T-helper 2 cell treated with Interferon-gamma antibody and Interleukin-4, amounts not matched to agents 5 μg/mL and 100 μg/mL, for 36 hours (primary cell): Measurements from ENCODE around the gene DLAT.

Source experiments
- DNase-seq: peaks from one replicate; pipeline ENCODE4 v3.0.0; 2021; ENCODE audit warnings: low spot score
- H3K27ac Mint-ChIP-seq: one replicate; pipeline ENCODE4 v1.8.0; 2021; ENCODE audit warnings: mild to moderate bottlenecking, mixed read lengths
- H3K27me3 Mint-ChIP-seq: one replicate; pipeline ENCODE4 v1.8.0; 2021; ENCODE audit warnings: low read depth, mixed read lengths
- H3K36me3 Mint-ChIP-seq: one replicate; pipeline ENCODE4 v1.8.0; 2021; ENCODE audit warnings: low read depth, mixed read lengths
- H3K4me1 Mint-ChIP-seq: one replicate; pipeline ENCODE4 v1.8.0; 2021; ENCODE audit warnings: low read depth, mixed read lengths
- H3K4me3 Mint-ChIP-seq: one replicate; pipeline ENCODE4 v1.8.0; 2022; ENCODE audit warnings: mild to moderate bottlenecking, moderate library complexity, mixed read lengths
- H3K9me3 Mint-ChIP-seq: one replicate; pipeline ENCODE4 v1.8.0; 2021; ENCODE audit warnings: mixed read lengths

The DLAT gene

DNA sequence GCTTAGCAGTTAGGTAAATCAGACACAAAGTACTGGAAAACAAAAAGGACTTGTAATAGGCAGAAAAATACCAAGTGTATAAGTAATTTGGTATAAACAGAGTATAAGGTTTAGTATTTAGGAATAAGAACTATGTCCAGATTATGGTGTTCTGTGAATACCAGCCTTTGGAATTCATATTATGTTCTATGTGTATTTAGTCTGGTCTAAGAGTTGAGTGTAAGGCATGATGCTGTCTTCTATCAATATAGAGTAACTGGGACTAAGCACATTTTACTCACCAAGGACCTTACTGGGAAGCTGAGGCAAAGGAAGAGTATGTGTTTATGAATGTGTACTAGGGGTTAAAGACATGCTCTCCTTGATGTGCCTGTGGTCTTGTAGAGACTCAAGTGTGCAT lies 71.0 kb downstream of the DLAT start:
- Mint-ChIP-seq H3K9me3 (no peaks in the 10 kb centered on the region), H3K4me3 (no peak overlapping the region), H3K4me1 (no peaks in the 10 kb centered on the region), H3K27ac (no peak overlapping the region), H3K36me3 (peaks cover 23% of the 10 kb centered on the region), H3K27me3 (no peaks in the 10 kb centered on the region)
- no peak for DNase-seq

DNA sequence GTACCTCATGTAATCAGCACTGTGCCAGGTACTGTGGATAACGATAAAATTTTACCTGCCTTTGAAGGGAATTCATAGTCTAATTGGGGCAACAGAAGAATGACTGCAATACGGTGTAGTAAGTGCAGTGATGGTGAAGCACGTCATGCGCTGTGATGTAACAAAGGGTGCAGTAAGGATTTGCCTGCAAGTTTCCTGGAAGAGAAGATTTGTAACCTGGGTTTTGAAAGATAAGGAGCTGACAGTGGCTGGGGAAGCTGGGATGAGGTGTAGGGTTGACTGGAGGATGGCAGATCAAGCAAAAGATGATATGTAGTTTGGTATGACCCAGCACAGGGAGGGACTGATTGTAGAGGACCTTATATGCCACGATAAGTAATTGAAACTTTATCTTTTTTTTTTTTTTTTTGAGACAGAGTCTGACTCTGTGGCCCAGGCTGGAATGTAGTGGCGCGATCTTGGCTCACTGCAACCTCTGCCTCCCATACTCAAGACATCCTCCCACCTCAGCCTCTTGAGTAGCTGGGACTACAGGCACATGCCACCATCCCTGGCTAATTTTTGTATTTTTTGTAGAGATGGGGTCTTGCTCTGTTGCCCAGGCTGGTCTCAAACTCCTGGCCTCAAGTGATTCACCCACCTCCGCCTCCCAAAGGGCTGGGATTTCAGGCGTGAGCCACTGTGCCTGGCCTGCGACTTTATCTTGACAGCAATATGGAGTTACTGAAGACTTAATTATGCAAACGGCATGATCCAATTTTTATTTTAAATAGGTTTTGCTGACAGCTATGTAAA lies 72.7 kb downstream of the DLAT start:
- Mint-ChIP-seq H3K9me3 (no peaks in the 10 kb centered on the region), H3K4me3 (no peak overlapping the region), H3K27ac (no peak overlapping the region), H3K36me3 (peaks cover 12% of the 10 kb centered on the region), H3K27me3 (no peaks in the 10 kb centered on the region), H3K4me1 (no peaks in the 10 kb centered on the region)
- no peak for DNase-seq

DNA sequence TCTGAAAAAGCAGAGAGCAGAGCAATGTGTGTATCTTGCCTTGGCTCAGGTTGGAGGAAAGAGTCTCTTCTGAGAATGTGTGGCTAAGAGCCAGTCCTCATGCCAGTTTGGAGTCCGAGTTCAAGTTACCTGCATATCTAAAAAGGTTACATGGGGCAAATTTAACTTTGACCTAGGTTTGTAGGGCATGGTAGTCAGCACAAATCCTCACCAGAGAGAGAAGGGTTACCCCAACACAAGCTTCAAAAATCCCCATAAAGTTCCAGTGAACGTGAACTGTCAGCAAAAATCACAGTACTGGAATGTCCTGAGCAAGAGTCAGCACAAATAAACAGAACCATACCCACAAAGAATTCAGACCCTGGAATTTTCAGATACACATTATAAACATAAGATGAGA lies 75.3 kb downstream of the DLAT start:
- DNase-seq = no peak
- H3K4me3 Mint-ChIP-seq = no peak overlapping the region
- no peaks in the 10 kb centered on the region for H3K27me3 Mint-ChIP-seq
- no peaks in the 10 kb centered on the region for H3K9me3 Mint-ChIP-seq
- peaks cover 5% of the 10 kb centered on the region for H3K36me3 Mint-ChIP-seq
- no peak overlapping the region for H3K27ac Mint-ChIP-seq
- H3K4me1 Mint-ChIP-seq = no peaks in the 10 kb centered on the region

GRCh38 chr11:112103446-112103845 lies 78.2 kb downstream of the DLAT start:
- DNase-seq = no peak
- no peak overlapping the region for H3K27ac Mint-ChIP-seq
- no peaks in the 10 kb centered on the region for H3K9me3 Mint-ChIP-seq
- H3K4me3 Mint-ChIP-seq = no peak overlapping the region
- H3K27me3 Mint-ChIP-seq = no peaks in the 10 kb centered on the region
- no peaks in the 10 kb centered on the region for H3K36me3 Mint-ChIP-seq
- no peaks in the 10 kb centered on the region for H3K4me1 Mint-ChIP-seq

- Mint-ChIP-seq H3K27ac (no peak overlapping the region), H3K4me3 (no peak overlapping the region), H3K27me3 (no peaks in the 10 kb centered on the region)
These were observed 80.9 kb downstream of the DLAT start for GRCh38 chr11:112106070-112106469.

More at GRCh38 chr11:112106070-112106469, 80.9 kb downstream of the DLAT start:
- DNase-seq = no peak
- Mint-ChIP-seq H3K36me3 (no peaks in the 10 kb centered on the region), H3K9me3 (no peaks in the 10 kb centered on the region), H3K4me1 (no peaks in the 10 kb centered on the region)
